NCI-H1694 (cell line): ENCODE measurements around the gene CD82.

Experiments
- DNase-seq: peaks from one replicate; lab custom pipeline; 2025; lab: John Stamatoyannopoulos, UW

Gene CD82

GRCh38 chr11:44575962-44576361 is 10.5 kb downstream of the CD82 start:
- no peak for DNase-seq

GRCh38 chr11:44576656-44577055 is 11.2 kb downstream of the CD82 start:
- no peak for DNase-seq

- DNase-seq = no peak
Observed at GRCh38 chr11:44577231-44577830, 11.9 kb downstream of the CD82 start.

- DNase-seq = no peak
Observed at GRCh38 chr11:44578279-44578678, 12.8 kb downstream of the CD82 start.

- DNase-seq = no peak
Observed at GRCh38 chr11:44579302-44579761, 13.9 kb downstream of the CD82 start.

- DNase-seq = peak; percentile 72
Observed at GRCh38 chr11:44580701-44581100, 15.2 kb downstream of the CD82 start.

GRCh38 chr11:44581246-44581645 is 15.8 kb downstream of the CD82 start:
- no peak for DNase-seq

GRCh38 chr11:44582641-44583352 is 17.3 kb downstream of the CD82 start:
- no peak for DNase-seq

GRCh38 chr11:44583353-44583669 is 17.8 kb downstream of the CD82 start:
- DNase-seq = no peak

GRCh38 chr11:44585421-44585820 is 20.0 kb downstream of the CD82 start:
- no peak for DNase-seq

- DNase-seq = no peak
Observed at GRCh38 chr11:44589301-44589700, 23.8 kb downstream of the CD82 start.

- no peak for DNase-seq
Observed at GRCh38 chr11:44590769-44591168, 25.3 kb downstream of the CD82 start.

- no peak for DNase-seq
Observed at GRCh38 chr11:44591557-44591956, 26.1 kb downstream of the CD82 start.

GRCh38 chr11:44592125-44592940 is 26.9 kb downstream of the CD82 start:
- no peak for DNase-seq

GRCh38 chr11:44593251-44593650 is 27.8 kb downstream of the CD82 start:
- DNase-seq = no peak

- no peak for DNase-seq
Observed at GRCh38 chr11:44595006-44595405, 29.5 kb downstream of the CD82 start.

GRCh38 chr11:44595964-44596381 is 30.5 kb downstream of the CD82 start:
- peak; percentile 38 for DNase-seq

- no peak for DNase-seq
Observed at GRCh38 chr11:44596525-44597276, 31.2 kb downstream of the CD82 start.

GRCh38 chr11:44597358-44598012 is 32.0 kb downstream of the CD82 start:
- no peak for DNase-seq

GRCh38 chr11:44598831-44599230 is 33.4 kb downstream of the CD82 start:
- no peak for DNase-seq

- no peak for DNase-seq
Observed at GRCh38 chr11:44600261-44600660, 34.8 kb downstream of the CD82 start.
